ENCODE results near the gene MRPS17. TPM values are rescaled to one million over a fixed set of nuclear protein-coding genes. Genes with fewer than 3 reads are reported as not detected.

Gene MRPS17
- total RNA-seq, 2 donors from 2014 or later, result 3.3 to 8.8 TPM

DNA sequence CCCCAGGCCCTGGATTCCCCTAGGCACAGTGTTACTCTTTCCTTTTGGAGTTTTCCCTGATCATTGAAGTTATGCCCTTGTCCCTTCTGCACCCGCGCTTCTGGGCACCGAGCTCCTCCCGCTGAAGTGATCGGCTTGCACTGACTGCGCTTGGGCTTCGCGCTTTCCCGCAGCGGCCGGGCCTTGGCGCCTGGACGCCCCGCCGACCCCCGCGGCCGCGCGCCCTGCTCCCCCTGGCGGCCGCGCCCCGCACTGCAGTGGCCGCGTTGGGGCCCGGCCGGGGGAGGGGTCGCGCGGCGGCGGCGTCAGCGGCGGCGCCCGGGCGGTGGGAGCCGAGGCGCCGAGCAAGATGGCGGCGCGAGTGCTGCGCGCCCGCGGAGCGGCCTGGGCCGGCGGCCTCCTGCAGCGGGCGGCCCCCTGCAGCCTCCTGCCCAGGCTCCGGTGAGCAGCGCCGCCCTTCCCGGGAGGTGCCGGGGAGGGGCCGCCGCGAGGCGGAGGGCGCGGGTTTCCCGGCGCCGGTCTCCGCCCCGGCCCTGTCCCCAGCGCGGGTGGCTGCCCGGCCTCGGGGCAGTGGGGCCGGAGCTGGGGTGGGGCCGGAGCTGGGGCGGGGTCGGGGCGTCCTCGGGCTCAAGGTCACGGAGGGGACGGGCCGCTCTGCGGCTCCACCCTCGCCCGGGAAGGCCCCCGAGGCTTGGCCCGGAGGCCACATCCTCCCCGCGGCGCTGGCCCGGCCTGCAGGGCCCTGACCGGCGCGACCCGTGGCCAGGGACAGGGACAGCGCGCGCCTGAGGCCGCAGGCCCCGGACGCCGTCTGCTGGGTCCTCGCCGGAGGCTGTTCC, 12.8 kb downstream of the MRPS17 start, which contains the start of gene NIPSNAP2:
Gene NIPSNAP2, plus strand, starts transcription at position 325 of the 839 bp plus-strand sequence. Its CDS starts 25 bp downstream, at position 350.
- H3K4me1 ChIP-seq, result peaks cover 27% of the 10 kb centered on the region
- peak within 1 kb of the TSS; percentile 92 to 96 (median 94) for H3K27ac ChIP-seq
- ATAC-seq, result peak; percentile 90
- H3K36me3 ChIP-seq (replicated peaks in 1 of 2; ENCODE audit: insufficient read depth in 1 of 2, low read depth in 2 of 2), result no peaks in the 10 kb centered on the region
- no peaks in the 10 kb centered on the region for H3K9me3 ChIP-seq
- intact Hi-C loops (cut with DNase I), result loop anchor here (10.0 kb wide), 1 partner anchor 320 kb away; no protein-coding TSS in a partner anchor
- WGBS, 2 donors, result 0% methylated on average over 14 to 76 of the region's 105 CpGs
- no peaks in the 10 kb centered on the region for H3K27me3 ChIP-seq
- peak; percentile 84 to 87 (median 86) for DNase-seq
- TF ChIP-seq POLR2A (IDR thresholded peaks at IDR 0.05), result peak; percentile 34 to 72 (median 50)
- TF ChIP-seq, protein P1, sequence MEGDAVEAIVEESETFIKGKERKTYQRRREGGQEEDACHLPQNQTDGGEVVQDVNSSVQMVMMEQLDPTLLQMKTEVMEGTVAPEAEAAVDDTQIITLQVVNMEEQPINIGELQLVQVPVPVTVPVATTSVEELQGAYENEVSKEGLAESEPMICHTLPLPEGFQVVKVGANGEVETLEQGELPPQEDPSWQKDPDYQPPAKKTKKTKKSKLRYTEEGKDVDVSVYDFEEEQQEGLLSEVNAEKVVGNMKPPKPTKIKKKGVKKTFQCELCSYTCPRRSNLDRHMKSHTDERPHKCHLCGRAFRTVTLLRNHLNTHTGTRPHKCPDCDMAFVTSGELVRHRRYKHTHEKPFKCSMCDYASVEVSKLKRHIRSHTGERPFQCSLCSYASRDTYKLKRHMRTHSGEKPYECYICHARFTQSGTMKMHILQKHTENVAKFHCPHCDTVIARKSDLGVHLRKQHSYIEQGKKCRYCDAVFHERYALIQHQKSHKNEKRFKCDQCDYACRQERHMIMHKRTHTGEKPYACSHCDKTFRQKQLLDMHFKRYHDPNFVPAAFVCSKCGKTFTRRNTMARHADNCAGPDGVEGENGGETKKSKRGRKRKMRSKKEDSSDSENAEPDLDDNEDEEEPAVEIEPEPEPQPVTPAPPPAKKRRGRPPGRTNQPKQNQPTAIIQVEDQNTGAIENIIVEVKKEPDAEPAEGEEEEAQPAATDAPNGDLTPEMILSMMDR (IDR thresholded peaks at IDR 0.05), result peak in 5 of 7 experiments; percentile 5 to 99 (median 83)
- H3K4me3 ChIP-seq, result peak within 1 kb of the TSS; percentile 41 to 44

DNA sequence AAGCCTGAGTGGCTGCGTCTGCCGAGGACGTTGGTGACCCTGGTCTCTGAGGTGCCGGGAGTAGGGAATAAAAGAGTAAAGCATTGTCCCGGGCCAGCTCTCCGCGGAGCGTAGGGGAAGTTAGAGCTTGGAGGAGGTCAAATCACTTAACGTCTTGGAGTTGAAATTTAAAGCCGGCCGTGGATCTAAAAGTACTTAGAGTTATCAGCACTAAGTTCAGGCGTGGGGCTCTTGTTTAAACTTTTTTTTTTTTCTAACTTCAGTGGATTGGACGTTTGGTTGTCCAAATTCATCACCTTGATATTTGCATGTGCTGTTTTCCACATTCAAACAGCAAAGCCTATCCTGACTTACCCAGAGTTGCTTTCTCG, 13.4 kb downstream of the MRPS17 start:
- 3% methylated on average over 12 to 14 of the region's 14 CpGs for WGBS, 2 donors
- ATAC-seq, result no peak
- intact Hi-C loops (cut with DNase I), result loop anchor here (10.0 kb wide), 1 partner anchor 320 kb away; no protein-coding TSS in a partner anchor
- Histone ChIP-seq H3K9me3 (no peaks in the 10 kb centered on the region), H3K27me3 (no peaks in the 10 kb centered on the region), H3K4me1 (peaks cover 27% of the 10 kb centered on the region), H3K4me3 (peak overlapping the region; percentile 41 to 44), H3K27ac (peak overlapping the region; percentile 92 to 96 (median 94)), H3K36me3 (replicated peaks in 1 of 2; ENCODE audit: insufficient read depth in 1 of 2, low read depth in 2 of 2) (no peaks in the 10 kb centered on the region)
- TF ChIP-seq POLR2A (IDR thresholded peaks at IDR 0.05), result peak in 1 of 3 donors; percentile 63
- TF ChIP-seq, protein P1 (IDR thresholded peaks at IDR 0.05), result no peak
- DNase-seq, result no peak

DNA sequence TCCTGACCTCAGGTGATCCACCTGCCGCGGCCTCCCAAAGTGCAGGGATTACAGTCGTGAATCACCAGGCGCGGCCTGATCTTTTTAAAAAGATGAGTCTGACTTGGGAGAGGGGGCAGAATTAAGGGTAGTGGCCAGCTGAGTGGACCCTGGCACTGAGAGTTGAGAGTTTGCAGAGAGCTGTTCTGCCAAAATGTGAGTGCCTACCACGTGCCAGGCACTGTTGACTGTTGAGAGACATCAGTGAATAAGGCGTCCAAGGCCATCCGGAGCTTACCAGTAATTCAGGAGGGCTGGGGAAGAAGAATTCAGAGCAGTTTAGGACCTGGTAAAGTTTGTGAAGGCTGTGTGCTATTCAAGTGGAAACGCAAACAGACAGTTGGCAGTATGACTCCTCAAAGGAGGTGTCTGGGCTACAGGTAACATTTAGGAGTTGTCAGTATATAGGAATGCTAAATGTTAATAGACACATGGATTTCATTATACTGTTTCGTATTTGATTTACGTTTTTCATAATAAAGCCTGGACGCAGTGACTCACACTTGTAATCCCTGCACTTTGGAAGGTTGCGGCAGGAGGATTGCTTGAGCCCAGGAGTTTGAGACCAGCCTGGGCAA, 14.2 kb downstream of the MRPS17 start:
- no peak overlapping the region for H3K4me3 ChIP-seq
- DNase-seq (peak; percentile 21 to 46 (median 38)), ATAC-seq (no peak)
- intact Hi-C loops (cut with DNase I), result loop anchor here (10.0 kb wide), 1 partner anchor 321 kb away; no protein-coding TSS in a partner anchor
- no peaks in the 10 kb centered on the region for H3K9me3 ChIP-seq
- H3K4me1 ChIP-seq, result peaks cover 35% of the 10 kb centered on the region
- TF ChIP-seq, protein P1 (IDR thresholded peaks at IDR 0.05), result no peak
- TF ChIP-seq POLR2A (IDR thresholded peaks at IDR 0.05), result no peak
- no peaks in the 10 kb centered on the region for H3K27me3 ChIP-seq
- no peaks in the 10 kb centered on the region for H3K36me3 ChIP-seq (replicated peaks in 1 of 2; ENCODE audit: insufficient read depth in 1 of 2, low read depth in 2 of 2)
- H3K27ac ChIP-seq, result peak overlapping the region; percentile 92 to 96 (median 94)
- WGBS, 2 donors, result 63 to 78% methylated on average over 10 to 13 of the region's 13 CpGs

DNA sequence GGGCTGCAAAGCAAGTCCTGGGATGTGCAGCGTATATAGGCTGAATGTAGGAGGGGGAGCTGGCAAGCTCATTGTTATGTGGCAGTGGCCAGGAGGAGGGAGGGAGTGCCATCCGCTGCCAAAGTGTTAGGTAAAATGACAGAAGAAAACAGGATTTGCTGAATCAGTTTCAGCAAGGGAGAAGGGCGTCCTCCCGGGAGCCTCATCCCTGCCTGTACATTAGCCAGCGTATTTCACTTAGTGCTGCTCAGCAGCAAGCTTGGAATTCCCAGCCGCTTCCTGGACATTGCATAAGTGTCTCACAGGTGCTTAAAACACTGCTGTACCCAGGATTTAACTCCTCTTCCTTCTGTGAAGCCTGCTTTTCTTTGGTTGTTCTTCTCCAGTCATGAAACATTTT, 15.2 kb downstream of the MRPS17 start:
- peaks cover 41% of the 10 kb centered on the region for H3K4me1 ChIP-seq

More for the DNA sequence above, 15.2 kb downstream of the MRPS17 start:
- ATAC-seq, result no peak
- H3K4me3 ChIP-seq, result no peak overlapping the region
- H3K27me3 ChIP-seq, result no peaks in the 10 kb centered on the region
- no peak for TF ChIP-seq POLR2A (IDR thresholded peaks at IDR 0.05)
- TF ChIP-seq, protein P1 (IDR thresholded peaks at IDR 0.05), result no peak
- no peaks in the 10 kb centered on the region for H3K9me3 ChIP-seq
- H3K27ac ChIP-seq, result peak overlapping the region in 3 of 4 donors; percentile 26 to 93 (median 29)
- WGBS, 2 donors, result 64 to 67% methylated on average over 6 of the region's 6 CpGs
- peak in 2 of 4 donors; percentile 23 to 28 for DNase-seq
- intact Hi-C loops (cut with DNase I), result loop anchor here (10.0 kb wide), 1 partner anchor 322 kb away; no protein-coding TSS in a partner anchor
- no peaks in the 10 kb centered on the region for H3K36me3 ChIP-seq (replicated peaks in 1 of 2; ENCODE audit: insufficient read depth in 1 of 2, low read depth in 2 of 2)
